HG02943 (cell line): ENCODE measurements around the gene TYROBP.
"Not testable (repeated sequence)": the region's sequence is repeated elsewhere in the genome, so short reads cannot be mapped to it uniquely, and the experiment has no call there.

ENCODE experiments used
- ATAC-seq: cut with Tn5 transposase; IDR thresholded peaks from one replicate; pipeline ENCODE4 v1.9.1; 2021; ENCODE audit warnings: mild to moderate bottlenecking, low read depth, moderate library complexity; ENCODE audit not compliant: unreplicated experiment

The TYROBP gene

DNA sequence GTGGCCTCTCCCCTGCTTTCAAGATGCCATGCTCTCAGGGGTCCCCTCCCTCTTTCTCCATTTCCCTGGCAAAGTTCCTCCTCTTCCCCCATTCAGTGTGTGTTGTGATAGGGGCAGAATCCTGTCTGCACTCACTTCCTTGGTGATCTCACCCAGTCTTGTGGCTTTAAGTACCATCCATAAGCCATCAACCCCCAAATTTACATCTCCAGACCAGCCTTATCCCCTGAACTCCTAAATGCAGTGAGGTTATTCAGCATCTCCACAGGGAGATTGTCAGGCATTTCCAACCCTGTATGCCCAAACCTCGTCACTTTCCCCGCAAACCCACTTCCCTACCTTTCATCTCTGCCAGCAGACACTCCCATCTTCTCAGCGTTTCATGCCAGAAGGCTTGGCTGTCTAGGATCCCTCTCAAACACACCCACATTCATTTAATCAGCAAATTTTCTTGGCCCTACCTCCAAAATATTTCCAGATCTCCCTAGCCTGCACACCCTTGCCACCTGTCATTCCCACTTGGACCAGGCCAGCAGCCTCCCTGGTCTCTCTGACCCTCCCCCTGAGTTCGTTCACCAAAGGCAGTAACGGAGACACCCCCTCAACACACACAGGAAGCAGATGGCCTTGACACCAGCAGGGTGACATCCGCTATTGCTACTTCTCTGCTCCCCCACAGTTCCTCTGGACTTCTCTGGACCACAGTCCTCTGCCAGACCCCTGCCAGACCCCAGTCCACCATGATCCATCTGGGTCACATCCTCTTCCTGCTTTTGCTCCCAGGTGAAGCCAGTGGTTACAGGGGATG is 6.0 kb downstream of the TYROBP start, which contains the start of gene HCST:
HCST (plus strand) TSS at position 676 of the 808 bp plus-strand sequence; CDS start at position 741, 65 bp downstream.
- no peak for ATAC-seq

DNA sequence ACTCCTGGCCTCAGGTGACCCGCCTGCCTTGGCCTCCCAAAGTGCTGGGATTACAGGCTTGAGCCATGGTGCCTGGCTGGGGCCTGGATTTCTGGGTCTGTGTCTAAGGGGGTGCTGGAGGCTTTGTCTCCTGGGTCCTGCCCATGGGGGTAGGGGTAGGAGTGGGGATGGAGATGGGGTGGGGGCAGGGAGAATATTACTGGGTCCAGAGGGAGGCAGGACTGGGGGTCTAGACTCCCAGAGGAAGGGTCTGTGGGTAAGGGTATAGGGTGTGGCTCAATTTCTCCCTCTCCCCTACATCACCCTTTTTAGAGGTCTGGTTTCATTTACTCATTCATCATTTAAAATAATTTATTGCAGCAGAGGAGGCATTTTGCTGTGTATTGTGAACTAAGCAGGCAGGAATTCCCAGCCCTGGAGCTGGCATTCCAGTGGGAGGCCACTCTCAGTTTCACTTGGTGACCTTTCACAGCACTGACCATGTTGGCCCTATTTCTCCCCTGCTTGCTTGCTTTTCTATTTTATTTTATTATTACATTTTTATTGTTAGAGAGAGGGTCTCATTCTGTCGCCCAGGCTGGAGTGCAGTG is 6.9 kb downstream of the TYROBP start:
- no peak for ATAC-seq

DNA sequence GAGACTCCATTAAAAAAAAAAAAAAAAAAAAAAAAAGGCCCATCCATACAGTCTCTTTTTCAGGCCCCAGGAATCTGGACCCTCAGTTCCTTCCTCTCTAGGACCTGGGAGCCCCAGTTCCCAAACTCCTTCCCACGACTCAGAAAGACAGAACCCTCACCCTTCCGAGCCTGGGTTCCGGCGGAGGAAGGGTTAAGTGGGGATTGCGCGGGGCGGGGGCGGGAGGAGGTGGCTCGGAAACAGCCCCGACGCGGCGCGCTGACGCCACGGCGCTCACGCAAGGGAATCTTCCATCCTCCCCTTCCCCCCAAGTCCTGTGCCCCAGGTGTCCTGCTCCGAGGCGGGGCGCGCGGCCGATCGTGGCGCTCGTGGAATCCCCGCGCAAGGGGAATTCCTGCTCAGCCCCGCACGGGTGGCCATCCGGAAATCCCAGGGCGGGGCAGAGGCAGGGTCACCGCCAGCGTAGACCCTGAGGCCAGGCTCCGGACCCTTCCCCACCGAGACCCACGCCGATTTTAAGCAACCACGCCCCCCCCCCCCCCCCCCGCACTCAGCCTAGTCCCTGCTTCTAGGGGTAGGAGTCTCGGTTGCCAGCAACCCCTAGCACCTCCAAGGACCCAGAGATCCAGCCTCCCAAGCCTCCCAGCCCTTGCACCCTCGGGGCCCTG is 8.4 kb downstream of the TYROBP start:
- no peak for ATAC-seq

DNA sequence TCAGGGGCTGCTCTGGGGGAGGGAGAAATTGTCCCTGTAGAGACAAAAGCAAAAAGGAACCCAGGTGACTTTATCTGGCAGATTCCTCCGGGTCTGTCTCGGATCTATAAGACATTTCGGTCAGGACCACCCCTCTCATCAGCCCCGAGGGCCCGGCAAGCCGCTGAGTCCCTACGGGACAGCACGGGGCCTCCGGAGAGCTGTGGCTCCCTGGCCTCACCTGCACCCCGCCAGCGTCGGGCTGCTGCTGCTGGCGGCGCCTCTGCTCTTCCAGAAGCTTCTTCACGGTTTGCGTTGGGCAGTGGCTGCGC is 9.6 kb downstream of the TYROBP start:
- ATAC-seq = no peak

DNA sequence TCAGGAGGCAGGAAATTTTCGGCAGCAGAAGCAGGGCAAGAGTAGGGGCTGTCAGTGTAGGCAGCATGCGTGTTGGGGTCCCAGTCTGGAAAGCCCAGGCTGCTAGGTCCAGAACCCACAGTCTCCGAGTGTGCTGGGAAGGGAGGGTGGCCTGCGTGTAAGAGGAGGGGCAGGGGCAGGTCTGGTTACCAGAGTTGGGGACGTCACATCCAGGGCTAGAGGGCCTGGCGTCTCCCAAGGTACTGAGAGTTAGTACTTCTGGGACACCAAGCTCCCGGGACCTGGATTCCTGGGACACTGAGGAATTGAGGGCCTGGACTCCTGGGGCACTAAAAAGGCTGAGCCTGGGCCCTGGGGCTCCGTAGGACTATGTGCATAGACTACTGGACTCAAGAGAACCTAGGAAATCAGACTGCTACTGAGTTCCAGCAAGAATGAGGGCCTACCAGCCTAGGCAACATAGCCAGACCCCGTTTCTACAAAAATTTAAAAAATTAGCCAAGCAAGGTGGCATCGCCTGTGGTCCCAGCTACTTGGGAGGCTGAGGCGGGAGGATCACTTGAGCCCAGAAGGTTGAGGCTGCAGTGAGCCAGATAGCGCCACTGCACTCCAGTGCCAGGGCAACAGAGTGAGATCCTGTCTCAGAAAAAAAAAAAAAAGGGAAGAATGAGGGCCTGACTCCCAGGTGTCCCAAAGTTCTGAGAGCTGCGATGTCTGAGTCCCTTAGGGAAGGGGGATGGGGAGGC is 10.2 kb downstream of the TYROBP start:
- ATAC-seq = no peak

DNA sequence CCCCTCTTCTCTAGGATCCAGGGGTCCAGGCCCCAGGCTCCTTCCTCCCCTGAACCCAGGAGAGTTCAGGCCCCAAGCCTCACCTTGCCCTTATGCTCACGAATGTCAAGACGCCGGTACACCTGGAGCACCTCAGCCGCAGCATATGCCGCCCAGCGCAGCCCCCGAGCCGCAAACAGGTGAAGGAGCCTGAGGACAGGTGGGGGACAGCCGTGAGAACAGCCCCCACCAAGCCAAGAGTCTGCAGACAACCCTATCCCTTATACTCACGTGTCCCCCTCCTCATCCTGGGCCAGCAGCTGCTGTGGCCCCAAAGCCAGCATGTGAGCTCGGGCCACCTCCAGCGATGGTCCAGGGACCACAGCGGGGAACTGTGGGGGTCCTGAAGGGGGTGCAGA is 11.5 kb downstream of the TYROBP start:
- no peak for ATAC-seq

DNA sequence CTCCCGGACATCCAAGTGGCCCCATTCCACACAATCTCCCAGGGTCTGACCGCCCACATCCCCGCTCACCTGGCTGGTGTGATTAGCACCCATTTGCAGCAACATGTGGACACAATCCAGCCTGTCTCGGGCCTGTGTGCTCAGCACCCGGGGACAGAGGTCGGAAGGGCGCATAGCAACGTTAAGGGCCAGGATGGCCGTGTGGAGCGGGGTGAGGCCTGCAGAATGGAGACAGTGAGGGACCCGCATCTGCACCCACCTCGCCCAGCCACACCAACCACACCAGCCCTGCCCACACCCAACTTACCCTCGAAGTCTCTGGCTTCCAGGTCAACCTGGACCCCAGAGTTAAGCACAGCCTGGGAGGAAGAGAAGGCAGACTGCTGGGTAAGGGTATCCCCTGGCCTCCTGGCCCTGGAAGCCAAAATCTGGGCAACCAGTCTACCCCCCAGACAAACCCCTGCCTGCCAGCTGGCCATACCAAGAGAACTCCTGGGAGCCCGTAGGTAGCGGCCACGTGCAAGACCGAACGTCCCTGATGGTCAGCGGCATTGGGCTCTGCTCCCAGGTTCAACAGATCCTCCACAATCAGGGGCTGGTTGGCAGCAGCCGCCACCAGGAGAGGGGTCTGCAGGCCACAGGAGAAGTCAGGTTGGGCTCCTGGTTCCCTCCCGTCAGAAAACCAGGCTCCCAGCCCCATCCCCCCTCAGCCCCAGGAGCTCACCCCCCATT is 12.0 kb downstream of the TYROBP start:
- ATAC-seq = no peak

DNA sequence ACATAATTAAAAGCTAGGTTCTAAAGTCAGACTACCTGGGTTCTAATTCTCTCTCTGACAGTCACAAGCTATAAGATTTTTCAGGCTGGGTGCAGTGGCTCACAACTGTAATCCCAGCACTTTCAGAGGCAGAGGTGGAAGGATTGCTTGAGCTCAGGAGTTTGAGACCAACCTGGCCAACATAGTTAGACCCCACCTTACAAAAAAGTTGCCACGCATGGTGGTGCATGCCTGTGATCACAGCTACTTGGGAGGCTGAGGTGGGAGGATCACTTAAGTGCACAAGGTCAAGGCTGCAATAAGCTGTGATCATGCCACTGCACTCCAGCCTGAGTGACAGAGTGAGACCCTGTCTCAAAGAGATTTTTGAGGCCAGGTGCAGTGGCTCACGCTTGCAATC is 13.8 kb downstream of the TYROBP start:
- ATAC-seq = no peak

DNA sequence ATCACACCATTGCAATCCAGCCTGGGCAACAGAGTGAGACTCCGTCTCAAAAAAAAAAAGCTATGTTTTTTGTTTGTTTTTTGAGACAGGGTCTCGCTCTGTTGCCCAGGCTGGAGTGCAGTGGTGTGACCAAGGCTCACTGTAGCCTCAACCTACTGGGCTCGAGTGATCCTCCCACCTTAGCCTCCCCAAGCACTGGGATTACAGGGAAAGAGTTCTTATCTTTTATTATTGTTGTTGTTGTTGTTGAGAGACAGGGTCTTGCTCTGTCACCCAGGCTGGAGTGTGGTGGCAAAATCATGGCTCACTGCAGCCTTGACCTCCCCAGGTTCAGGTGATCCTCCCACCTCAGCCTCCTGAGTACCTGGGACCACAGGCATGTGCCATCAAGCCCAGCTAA is 16.3 kb downstream of the TYROBP start:
- ATAC-seq = not testable (repeated sequence)

DNA sequence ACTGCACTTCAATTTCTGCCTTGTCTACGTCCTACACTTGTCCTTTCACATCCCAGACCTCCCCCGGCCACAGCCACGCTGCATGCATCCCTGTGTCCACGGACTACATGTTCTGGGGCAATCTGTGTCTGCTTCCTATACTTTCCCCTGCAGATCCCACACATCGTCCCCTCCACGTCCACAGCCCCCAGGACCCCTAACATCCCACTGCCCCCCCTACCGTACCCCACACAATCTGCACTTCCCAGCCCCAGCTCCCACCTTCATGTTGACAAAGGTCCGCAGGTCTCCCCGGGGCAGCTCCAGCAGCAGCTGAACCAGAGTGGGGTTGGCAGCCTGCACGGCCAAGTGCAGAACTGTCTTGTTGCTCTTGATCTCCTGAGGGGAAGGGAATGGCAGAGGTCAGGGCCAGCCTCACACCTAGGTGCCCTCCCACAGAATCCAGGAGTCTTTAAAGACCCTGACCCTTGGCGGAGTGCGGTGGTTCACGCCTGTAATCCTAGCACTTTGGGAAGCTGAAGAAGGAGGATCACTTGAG is 17.9 kb downstream of the TYROBP start:
- ATAC-seq = no peak

DNA sequence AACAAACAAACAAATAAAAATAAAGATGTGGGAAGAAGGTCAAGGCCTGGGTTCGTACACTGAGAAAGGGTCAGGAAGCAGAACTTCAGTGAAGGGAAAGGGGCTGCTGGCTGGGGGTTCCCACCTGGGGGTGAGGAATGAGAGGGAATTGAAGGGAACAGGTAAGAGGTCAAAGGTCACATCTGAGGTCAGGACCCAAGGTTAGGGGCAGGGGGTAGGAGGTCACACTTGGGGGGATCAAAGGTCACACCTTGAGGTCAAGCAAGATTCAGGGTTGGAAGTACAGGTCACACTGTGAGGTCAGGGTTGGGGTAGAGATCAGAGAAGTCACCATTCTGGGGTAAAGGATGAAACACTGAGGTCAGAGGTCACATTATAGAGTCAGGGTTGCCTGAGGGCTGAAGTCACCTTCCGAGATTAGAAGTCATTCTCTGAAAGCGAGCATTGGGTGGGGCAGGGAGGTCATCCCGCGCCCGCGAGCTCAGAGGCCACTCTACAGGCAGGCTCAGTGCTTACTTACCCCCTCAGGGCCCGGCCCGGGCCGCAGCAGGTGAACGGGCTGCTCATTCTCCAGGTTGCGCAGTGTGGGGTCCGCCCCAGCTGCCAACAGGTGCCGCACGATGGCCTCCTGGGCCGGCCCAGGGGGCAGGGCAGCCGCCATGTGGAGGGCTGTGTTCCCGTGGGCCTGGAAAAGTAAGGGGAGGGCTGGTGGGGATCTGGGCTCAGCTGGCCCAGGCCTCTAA is 18.6 kb downstream of the TYROBP start:
- no peak for ATAC-seq

DNA sequence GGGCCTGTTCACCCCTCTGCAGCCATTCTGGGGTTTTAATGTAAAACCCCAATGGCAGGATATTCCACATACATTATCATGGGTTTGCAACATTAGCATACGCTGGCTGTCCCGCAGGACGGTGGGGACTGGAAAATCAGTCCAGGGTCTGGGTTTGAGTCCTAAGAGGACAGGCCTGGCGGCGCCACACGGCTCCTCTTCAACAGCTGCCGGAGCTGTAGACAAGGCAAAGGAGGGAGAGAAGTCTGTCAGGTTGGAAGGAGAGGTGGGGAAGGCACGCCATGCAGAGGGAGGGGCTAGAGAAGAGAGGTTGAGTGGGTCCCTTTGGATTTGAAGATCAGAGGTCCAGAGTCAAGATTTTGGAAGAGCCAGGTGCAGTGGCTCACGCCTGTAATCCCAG is 19.7 kb downstream of the TYROBP start:
- ATAC-seq = no peak

DNA sequence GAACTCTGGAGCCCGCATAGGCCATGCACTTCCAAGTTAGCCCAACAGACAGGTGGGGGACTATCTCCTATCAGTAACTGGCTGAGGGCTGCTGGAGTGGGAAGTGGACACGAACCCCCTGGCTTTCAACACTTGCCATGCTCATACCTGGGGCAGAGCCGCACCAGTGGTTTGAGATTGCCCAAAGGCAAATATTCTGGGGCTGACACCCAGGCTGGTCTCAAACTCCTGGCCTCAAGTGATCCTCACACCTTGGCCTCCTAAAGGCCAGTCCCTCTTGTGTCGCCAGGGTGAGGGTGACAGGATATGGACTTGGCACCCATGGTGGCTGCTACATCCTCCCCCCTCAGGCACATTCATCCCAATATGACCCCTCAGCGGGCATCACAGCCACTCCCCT is 20.9 kb downstream of the TYROBP start:
- no peak for ATAC-seq

DNA sequence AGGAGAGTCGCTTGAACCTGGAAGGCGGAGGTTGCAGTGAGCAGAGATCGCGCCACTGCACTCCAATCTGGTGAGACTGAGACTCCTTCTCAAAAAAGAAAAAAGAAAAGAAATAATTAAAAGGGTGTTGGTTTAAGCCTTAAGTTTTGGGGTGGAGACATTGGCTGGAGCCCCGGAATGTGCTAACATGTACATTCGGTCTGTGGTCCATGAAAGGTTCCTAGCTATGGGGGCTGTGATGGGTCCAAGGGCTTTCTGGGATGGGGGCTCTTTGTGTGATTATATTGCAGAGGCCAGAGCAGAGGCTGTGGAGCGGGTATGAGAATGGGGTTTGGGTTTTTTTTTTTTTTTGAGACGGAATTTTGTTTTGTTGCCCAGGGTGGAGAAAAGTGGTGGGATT is 22.2 kb downstream of the TYROBP start:
- no peak for ATAC-seq

DNA sequence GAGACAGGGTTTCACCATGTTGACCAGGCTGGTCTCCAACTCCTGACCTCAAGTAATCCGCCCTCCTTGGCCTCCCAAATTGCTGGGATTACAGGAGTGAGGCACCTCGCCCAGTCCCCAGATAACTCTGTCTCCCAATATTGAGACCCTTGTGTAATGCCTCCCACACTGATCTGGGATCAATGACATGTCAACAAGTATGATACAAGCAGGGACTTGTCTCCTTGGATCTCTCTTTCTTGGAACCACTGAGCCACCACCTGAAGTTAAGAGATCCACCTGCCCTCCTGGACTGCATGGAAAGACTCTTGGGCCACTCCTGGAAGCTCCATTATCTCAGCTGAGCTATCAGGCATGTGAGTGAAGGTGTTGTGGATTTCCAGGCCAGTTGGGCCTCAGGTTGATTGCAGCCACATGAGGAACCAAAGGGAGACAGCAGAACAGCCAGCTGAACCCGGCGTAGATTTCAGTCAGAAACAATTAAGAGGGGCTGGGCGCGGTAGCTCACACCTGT is 22.8 kb downstream of the TYROBP start:
- ATAC-seq = no peak

DNA sequence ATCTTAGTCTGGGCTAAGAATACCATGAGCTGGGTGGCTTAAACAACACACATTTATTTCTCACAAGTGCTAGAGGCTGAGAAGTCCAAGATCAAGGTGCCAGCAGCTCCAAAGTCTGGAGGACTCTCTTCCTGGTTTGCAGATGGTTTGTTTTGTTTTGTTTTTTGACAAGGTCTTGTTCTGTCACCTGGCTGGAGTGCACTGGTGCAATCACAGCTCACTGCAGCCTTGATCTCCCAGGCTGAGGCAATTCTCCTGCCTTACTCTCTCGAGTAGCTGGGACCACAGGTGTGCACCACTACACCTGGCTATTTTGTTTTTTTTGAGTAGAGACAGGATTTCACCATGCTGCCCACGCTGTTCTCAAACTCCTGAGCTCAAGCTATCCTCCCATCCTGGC is 24.2 kb downstream of the TYROBP start:
- ATAC-seq = no peak

DNA sequence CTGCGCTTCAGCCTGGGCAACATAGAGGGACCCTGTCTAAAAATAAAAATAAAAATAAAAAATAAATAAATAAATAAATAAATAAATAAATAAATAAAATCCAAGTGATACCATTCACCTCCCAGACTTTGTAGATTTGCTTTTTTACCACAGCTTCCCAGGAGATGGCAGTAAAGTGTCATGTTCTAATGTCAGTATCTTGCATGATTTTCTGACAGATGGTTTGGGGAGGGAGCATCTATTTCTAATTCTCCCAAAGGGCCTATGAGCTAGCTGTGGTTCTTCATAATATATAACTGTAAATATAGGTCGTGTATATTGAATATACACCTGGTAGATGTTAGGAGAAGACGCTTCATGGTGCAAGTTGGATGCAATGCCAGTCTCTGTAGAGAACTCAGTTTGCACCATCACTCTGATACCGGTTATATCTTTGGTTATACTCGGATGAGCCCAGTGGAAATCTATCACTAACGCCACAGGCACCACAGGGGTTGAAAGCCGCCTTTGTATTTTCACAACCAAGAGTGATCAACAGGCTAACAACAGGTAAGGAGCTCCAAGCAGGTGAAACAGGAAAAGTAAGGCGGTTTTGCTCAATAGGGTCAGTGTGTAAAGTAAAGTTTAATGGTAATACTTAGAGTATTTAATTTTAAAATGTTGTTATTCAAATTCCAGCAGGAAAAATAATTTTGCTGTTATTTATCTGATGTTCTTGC is 25.8 kb downstream of the TYROBP start:
- ATAC-seq = no peak

DNA sequence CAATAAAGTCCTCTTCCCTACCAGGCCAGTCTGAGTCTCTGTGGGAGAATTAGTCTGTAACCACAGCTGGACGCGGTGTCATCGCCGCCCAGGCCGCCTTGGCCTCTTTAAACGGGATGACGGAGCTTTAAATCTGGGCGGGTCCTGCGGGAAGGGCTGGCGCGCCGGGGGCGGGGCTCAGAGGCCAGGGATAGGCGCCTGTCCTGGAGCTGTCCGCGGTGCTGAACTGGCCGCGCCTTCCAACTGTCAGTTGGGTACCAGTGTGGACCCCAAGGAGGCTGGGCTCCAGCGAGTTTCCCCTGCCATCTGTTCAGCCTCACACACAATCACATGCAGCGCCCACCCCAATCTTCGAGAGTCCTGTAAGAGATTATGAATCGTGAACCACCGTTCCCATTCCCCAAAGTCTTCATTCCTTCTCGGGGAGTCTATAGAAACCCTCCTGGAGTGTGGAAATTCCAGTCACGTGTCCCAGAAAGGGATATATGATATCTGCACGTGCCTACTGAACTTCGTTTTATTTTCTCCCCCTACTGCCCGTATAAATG is 28.3 kb downstream of the TYROBP start:
- ATAC-seq = no peak
